NT2/D1 (cell line): ENCODE measurements around the gene QDPR.
"Not testable (repeated sequence)": the region's sequence is repeated elsewhere in the genome, so short reads cannot be mapped to it uniquely, and the experiment has no call there.

ENCODE experiments used
- DNase-seq: peaks from one replicate; pipeline ENCODE4 v3.0.0-alpha.2; 2011; ENCODE audit warnings: low read depth, low spot score
- H3K27me3 ChIP-seq: 2 replicates; pipeline ENCODE4 v1.6.0; 2011; ENCODE audit warnings: mild to moderate bottlenecking; ENCODE audit not compliant: insufficient read length, insufficient read depth
- H3K36me3 ChIP-seq: 2 replicates; pipeline ENCODE4 v1.6.1; 2011; ENCODE audit warnings: mild to moderate bottlenecking, low read length, mixed read lengths; ENCODE audit not compliant: insufficient read depth, insufficient read length
- H3K4me1 ChIP-seq: 2 replicates; pipeline ENCODE4 v1.5.1; 2011; ENCODE audit not compliant: insufficient read depth, insufficient read length
- H3K4me3 ChIP-seq: 2 replicates; pipeline ENCODE4 v1.5.1; 2011; ENCODE audit warnings: low read depth; ENCODE audit not compliant: insufficient read length
- H3K9ac ChIP-seq: 2 replicates; pipeline ENCODE4 v1.6.0; 2011; ENCODE audit warnings: low read depth; ENCODE audit not compliant: insufficient read length
- H3K9me3 ChIP-seq: 2 replicates; pipeline ENCODE4 v1.5.1; 2011; ENCODE audit warnings: mild to moderate bottlenecking, low read length; ENCODE audit not compliant: insufficient read depth
- SUZ12 ChIP-seq: IDR thresholded peaks from 2 replicates; pipeline ENCODE4 v1.6.1; 2011; ENCODE audit not compliant: insufficient read length, insufficient read depth; ENCODE audit errors: extremely low read depth
- YY1 ChIP-seq: IDR thresholded peaks from 2 replicates; pipeline ENCODE4 v1.6.1; 2011; ENCODE audit not compliant: insufficient read length, insufficient read depth
- ZNF274 ChIP-seq: IDR thresholded peaks from 2 replicates; pipeline ENCODE4 v1.6.1; 2011; ENCODE audit warnings: mild to moderate bottlenecking, low read depth, low read length

Gene QDPR

DNA sequence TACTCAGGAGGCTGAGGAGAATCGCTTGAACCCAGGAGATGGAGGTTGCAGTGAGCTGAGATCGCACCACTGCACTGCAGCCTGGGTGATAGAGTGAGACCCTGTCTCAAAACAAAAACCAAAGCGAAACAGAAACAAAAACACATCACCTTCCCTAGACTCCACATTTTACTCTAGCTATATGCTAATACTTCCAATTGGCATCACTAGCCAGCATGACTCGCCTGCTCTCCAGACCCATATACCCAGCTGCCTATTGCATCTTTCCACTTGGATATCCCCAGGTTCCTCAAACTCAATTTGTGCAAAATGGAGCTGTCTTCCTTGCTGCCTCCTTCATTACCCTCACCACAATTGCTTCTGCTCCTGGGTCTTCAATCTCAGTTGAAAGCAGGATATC is 42.7 kb upstream of the QDPR start:
- DNase-seq, result no peak
- TF ChIP-seq ZNF274, result no peak
- no peak for TF ChIP-seq SUZ12
- no peak for TF ChIP-seq YY1
- no peak overlapping the region for H3K4me3 ChIP-seq
- H3K36me3 ChIP-seq, result no peaks in the 10 kb centered on the region
- no peaks in the 10 kb centered on the region for H3K9me3 ChIP-seq
- no peaks in the 10 kb centered on the region for H3K27me3 ChIP-seq
- H3K4me1 ChIP-seq, result no peaks in the 10 kb centered on the region
- H3K9ac ChIP-seq, result no peak overlapping the region

- no peaks in the 10 kb centered on the region for H3K9me3 ChIP-seq
- no peak for DNase-seq
- no peak overlapping the region for H3K9ac ChIP-seq
- H3K4me1 ChIP-seq, result no peaks in the 10 kb centered on the region
- no peaks in the 10 kb centered on the region for H3K27me3 ChIP-seq
- no peak overlapping the region for H3K4me3 ChIP-seq
- no peak for TF ChIP-seq ZNF274
- TF ChIP-seq YY1, result no peak
- TF ChIP-seq SUZ12, result no peak
- no peaks in the 10 kb centered on the region for H3K36me3 ChIP-seq
Measured at GRCh38 chr4:17552427-17552826, 40.5 kb upstream of the QDPR start.

DNA sequence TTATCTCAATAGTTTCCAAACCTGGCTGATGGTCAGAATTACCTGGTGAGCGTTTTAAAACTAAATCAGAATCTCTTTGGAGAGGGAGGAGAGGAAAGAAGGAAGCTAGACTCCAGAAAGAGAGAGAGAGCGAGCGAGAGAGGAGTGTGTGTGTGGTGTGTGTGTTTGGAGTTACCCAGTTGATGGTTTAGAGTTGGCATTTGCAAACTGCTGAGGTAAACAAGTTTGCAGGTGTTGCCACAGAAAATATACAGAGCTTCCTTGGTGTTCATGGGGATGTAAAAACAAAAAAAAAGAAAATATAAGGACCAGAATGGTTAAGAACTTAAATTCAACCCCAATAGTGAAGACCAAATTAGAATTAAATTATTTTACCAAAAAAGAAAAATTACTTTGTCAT is 38.7 kb upstream of the QDPR start:
- TF ChIP-seq SUZ12 (no peak), ZNF274 (no peak), YY1 (no peak)
- Histone ChIP-seq H3K27me3 (no peaks in the 10 kb centered on the region), H3K4me1 (peaks cover 3% of the 10 kb centered on the region), H3K9ac (no peak overlapping the region), H3K9me3 (no peaks in the 10 kb centered on the region), H3K4me3 (no peak overlapping the region), H3K36me3 (no peaks in the 10 kb centered on the region)
- no peak for DNase-seq

DNA sequence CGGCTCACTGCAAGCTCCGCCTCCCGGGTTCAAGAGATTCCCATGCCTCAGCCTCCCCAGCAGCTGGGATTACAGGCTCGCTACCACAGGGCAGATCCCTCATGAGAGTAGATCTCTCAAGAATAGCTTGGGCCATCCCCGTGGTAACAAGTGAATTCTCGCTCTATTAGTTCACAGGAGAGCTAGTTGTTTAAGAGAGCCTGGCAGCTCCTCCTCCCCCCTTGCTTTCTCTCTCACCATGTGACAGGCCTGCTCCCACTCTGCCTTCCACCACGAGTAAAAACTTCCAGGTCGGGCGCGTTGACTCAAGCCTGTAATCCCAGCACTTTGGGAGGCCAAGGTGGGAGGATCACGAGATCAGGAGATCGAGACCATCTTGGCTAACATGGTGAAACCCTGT is 34.8 kb upstream of the QDPR start:
- Histone ChIP-seq H3K36me3 (no peaks in the 10 kb centered on the region), H3K9ac (no peak overlapping the region), H3K27me3 (no peaks in the 10 kb centered on the region), H3K9me3 (no peaks in the 10 kb centered on the region), H3K4me3 (no peak overlapping the region), H3K4me1 (peaks cover 3% of the 10 kb centered on the region)
- no peak for TF ChIP-seq YY1
- TF ChIP-seq ZNF274, result no peak
- no peak for TF ChIP-seq SUZ12
- DNase-seq, result no peak

- Histone ChIP-seq H3K36me3 (no peaks in the 10 kb centered on the region), H3K9ac (no peak overlapping the region), H3K9me3 (no peaks in the 10 kb centered on the region), H3K4me1 (peaks cover 3% of the 10 kb centered on the region), H3K4me3 (no peak overlapping the region), H3K27me3 (no peaks in the 10 kb centered on the region)
- TF ChIP-seq SUZ12 (no peak), ZNF274 (no peak), YY1 (no peak)
- no peak for DNase-seq
Measured at GRCh38 chr4:17546222-17546621, 34.3 kb upstream of the QDPR start.

GRCh38 chr4:17545374-17546140 is 33.7 kb upstream of the QDPR start:
- Histone ChIP-seq H3K36me3 (no peaks in the 10 kb centered on the region), H3K27me3 (no peaks in the 10 kb centered on the region), H3K4me3 (no peak overlapping the region), H3K9ac (no peak overlapping the region), H3K9me3 (no peaks in the 10 kb centered on the region), H3K4me1 (peaks cover 3% of the 10 kb centered on the region)
- TF ChIP-seq SUZ12 (no peak), ZNF274 (no peak), YY1 (no peak)
- DNase-seq, result no peak

DNA sequence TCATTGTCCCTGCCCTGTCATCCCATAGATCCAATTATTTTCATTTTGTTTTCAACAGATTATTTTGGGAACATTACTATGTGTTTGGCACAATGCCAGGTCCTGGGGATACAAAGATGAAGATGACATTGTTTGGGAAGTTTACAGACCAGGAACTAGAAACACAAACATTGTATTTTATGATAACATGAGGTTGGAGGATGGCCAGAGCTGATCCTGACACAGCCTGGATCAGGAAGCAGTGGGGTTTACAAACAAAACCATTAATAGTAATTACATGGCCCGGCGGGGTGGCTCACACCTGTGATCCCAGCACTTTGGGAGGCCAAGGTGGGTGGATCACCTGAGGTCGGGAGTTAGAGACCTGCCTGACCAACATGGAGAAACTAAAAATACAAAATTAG is 32.9 kb upstream of the QDPR start:
- H3K9ac ChIP-seq, result no peak overlapping the region
- no peak overlapping the region for H3K4me3 ChIP-seq
- H3K27me3 ChIP-seq, result no peaks in the 10 kb centered on the region
- H3K4me1 ChIP-seq, result peaks cover 3% of the 10 kb centered on the region
- H3K9me3 ChIP-seq, result no peaks in the 10 kb centered on the region
- no peaks in the 10 kb centered on the region for H3K36me3 ChIP-seq
- no peak for TF ChIP-seq YY1
- no peak for TF ChIP-seq SUZ12
- TF ChIP-seq ZNF274, result no peak
- no peak for DNase-seq

GRCh38 chr4:17544205-17544604 is 32.3 kb upstream of the QDPR start:
- Histone ChIP-seq H3K4me3 (no peak overlapping the region), H3K36me3 (no peaks in the 10 kb centered on the region), H3K27me3 (no peaks in the 10 kb centered on the region), H3K9ac (no peak overlapping the region), H3K4me1 (peaks cover 3% of the 10 kb centered on the region), H3K9me3 (no peaks in the 10 kb centered on the region)
- no peak for TF ChIP-seq ZNF274
- TF ChIP-seq SUZ12, result no peak
- peak; percentile 78 for DNase-seq

- H3K27me3 ChIP-seq, H3K4me1 ChIP-seq, H3K36me3 ChIP-seq, DNase-seq, H3K9ac ChIP-seq, H3K9me3 ChIP-seq, H3K4me3 ChIP-seq: not testable (repeated sequence)
Measured at GRCh38 chr4:17537060-17537459, 25.2 kb upstream of the QDPR start.
